Ovary (tissue), 9 donors: ENCODE results near the gene FBXO38. TPM values are rescaled to one million over a fixed set of nuclear protein-coding genes. Genes with fewer than 3 reads are reported as not detected.

Experiments
- DNase-seq, 5 donors: peaks; one replicate each; pipeline ENCODE4 v3.0.0-alpha.2; 2019 to 2020
- H3K27ac ChIP-seq, 2 donors: fragments of 200-600 bp; one replicate each; pipeline versions ENCODE4 v1.5.1 to v1.8.0; 2019 to 2022
- H3K27me3 ChIP-seq: fragments of 200-600 bp; one replicate; pipeline ENCODE4 v1.8.0; 2022
- H3K36me3 ChIP-seq: fragments of 200-600 bp; sonication (generic); one replicate; pipeline ENCODE4 v1.5.1; 2019
- H3K4me1 ChIP-seq: one replicate; pipeline ENCODE4 v1.8.1; 2013; ENCODE audit warnings: mild to moderate bottlenecking, moderate library complexity; ENCODE audit not compliant: insufficient read depth
- H3K4me3 ChIP-seq: fragments of 200-600 bp; sonication (generic); one replicate; pipeline ENCODE4 v1.5.1; 2017
- H3K9me3 ChIP-seq, 2 donors: fragments of 200-600 bp in 1 of 2; sonication (generic) in 1 of 2; one replicate each; pipeline versions ENCODE4 v1.5.1 to v1.8.1; 2013 to 2019; ENCODE audit warnings: mild to moderate bottlenecking in 1 of 2, moderate library complexity in 1 of 2
- CTCF ChIP-seq, 3 donors: fragments of 450-650 bp in 2 of 3; fragments of 200-600 bp in 1 of 3; IDR thresholded peaks; one replicate each; pipeline versions ENCODE4 v1.5.1 to v1.8.0; 2016 to 2022; ENCODE audit warnings: antibody characterized with exemption in 3 of 3, mild to moderate bottlenecking in 1 of 3
- EP300 ChIP-seq: sonication (generic); formaldehyde crosslinking; IDR thresholded peaks from one replicate; pipeline ENCODE4 v1.6.1; 2017; ENCODE audit warnings: antibody characterized with exemption
- POLR2A ChIP-seq: fragments of 450-650 bp; IDR thresholded peaks from one replicate; pipeline ENCODE4 v1.6.1; 2017; ENCODE audit warnings: antibody characterized with exemption, mild to moderate bottlenecking, moderate library complexity
- WGBS, 3 donors: extraction: QIAGEN DNeasy Blood & Tissue Kit in 1 of 3; methylation state at CpG; one replicate each; pipeline versions ENCODE4 v1.1.5 to v1.1.7; 2013 to 2017; 5-methylcytosine and 5-hydroxymethylcytosine counted together
- intact Hi-C, 4 donors: fragments of 100-400 bp; cut with DNase I; formaldehyde crosslinking; loops; one replicate each; pipeline versions ENCODE4 v1.11.0 to v1.15.1; 2022 to 2023
- polyA plus RNA-seq, 2 donors: library from polyadenylated mRNA; stranded (reverse); fragments of 200-250 nt in 1 of 2; fragments of 350-450 nt in 1 of 2; fragmentation: Illumina TruSeq in 1 of 2; extraction: RNeasy Lipid Tissue Mini Kit (QIAGEN cat#74804) in 1 of 2; gene quantifications; one replicate each; pipeline ENCODE4 v1.2.3, GENCODE V29; 2013 to 2014
- small RNA-seq: library from RNA; depleted of rRNA; stranded (forward); fragments of <200 nt; gene quantifications from one replicate; pipeline ENCODE3, GENCODE V24; 2016
- total RNA-seq, 7 donors: library from RNA; depleted of rRNA in 2 of 7; stranded (reverse); fragments of >200 nt in 2 of 7; fragmentation: NEBNext Ultra II Directional in 3 of 7; extraction: Animal tissue kit (Norgen Biotek cat#: 25700) in 3 of 7; gene quantifications; one replicate each; pipeline versions ENCODE4 v1.1.0 to v1.2.4, GENCODE V29; 2016 to 2023
- donor health status: DM: no; HTN: no; CAD: no; lungs with moderate emphysema.
- donor health status: DM: no; HTN: no; CAD: no.
- donor health status: Bipolar disorder and iron deficiency.
- donor health status: DM: yes; HTN: yes; CAD: no.
- donor health status: DM: no; HTN: no; CAD: no.
- donor health status: DM: yes; HTN: yes; CAD: no.

Gene FBXO38
- total and polyA plus RNA-seq, 9 donors: 16.7 to 47.0 (median 36.2) TPM

DNA sequence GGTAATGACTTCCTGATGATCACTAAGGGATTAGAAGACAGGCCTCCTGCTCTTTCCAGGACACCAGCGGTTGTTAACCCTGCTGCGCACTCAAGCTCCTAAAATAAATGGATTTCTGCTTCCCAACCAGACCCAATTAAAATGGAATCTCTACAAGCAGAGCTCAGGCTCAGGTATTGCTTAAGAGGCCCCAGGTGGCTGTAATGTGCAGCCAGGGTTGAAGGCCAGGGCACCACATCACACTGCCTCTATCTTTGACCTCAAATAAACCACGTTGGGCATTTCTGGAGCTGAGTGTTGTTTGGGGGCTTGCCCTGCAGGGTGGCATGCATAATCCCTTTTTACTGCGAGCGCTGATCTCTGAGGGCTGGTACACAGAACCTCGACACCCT, 108.0 kb downstream of the FBXO38 start:
- no peak overlapping the region for H3K4me3 ChIP-seq
- no peak for DNase-seq
- H3K36me3 ChIP-seq: no peaks in the 10 kb centered on the region
- intact Hi-C loops: no loop called here
- no peak overlapping the region for H3K27ac ChIP-seq
- no peaks in the 10 kb centered on the region for H3K4me1 ChIP-seq
- WGBS, 3 donors: 55 to 74% (median 58%) methylated on average over 6 of the region's 6 CpGs
- no peaks in the 10 kb centered on the region for H3K27me3 ChIP-seq
- TF ChIP-seq POLR2A (no peak), EP300 (no peak), CTCF (IDR thresholded peaks at IDR 0.05) (no peak)
- H3K9me3 ChIP-seq: no peaks in the 10 kb centered on the region

- WGBS, 3 donors: 81 to 85% (median 85%) methylated on average over 1 of the region's 1 CpG
- TF ChIP-seq CTCF (IDR thresholded peaks at IDR 0.05) (no peak), POLR2A (no peak), EP300 (no peak)
- Histone ChIP-seq H3K36me3 (no peaks in the 10 kb centered on the region), H3K9me3 (no peaks in the 10 kb centered on the region), H3K4me3 (no peak overlapping the region), H3K27ac (no peak overlapping the region), H3K27me3 (no peaks in the 10 kb centered on the region), H3K4me1 (no peaks in the 10 kb centered on the region)
- no peak for DNase-seq
- intact Hi-C loops: no loop called here
Measured at GRCh38 chr5:148492351-148492750, 108.6 kb downstream of the FBXO38 start.

Small RNA genes lying within 50 kb of the gene (small RNA-seq; reads per million reads assigned to genes)
- gene RF00017: not detected

Other genes starting within 250 kb of the FBXO38 start
- gene SPINK14, start 215.4 kb upstream of the FBXO38 start, total RNA-seq: not detected
- gene SPINK14, start 215.4 kb upstream of the FBXO38 start, polyA plus RNA-seq: not detected
- gene SPINK6, start 180.9 kb upstream of the FBXO38 start, total RNA-seq: under 1 TPM in 1 of 7 donors, not detected in 6; 0.57 TPM
- gene SPINK6, start 180.9 kb upstream of the FBXO38 start, polyA plus RNA-seq: not detected
- under 1 TPM in 2 of 7 donors, not detected in 5; 0.20 to 0.72 TPM for gene MARCOL, start 145.4 kb upstream of the FBXO38 start, total RNA-seq
- gene MARCOL, start 145.4 kb upstream of the FBXO38 start, polyA plus RNA-seq: not detected
- gene SPINK13, start 115.2 kb upstream of the FBXO38 start, total RNA-seq: 1 to 10 TPM in 2 of 7 donors, under 1 TPM in 1, not detected in 4; 0.55 to 5.7 (median 2.2) TPM
- under 1 TPM in 1 of 2 donors, not detected in 1; 0.21 TPM for gene SPINK13, start 115.2 kb upstream of the FBXO38 start, polyA plus RNA-seq
- gene SPINK7, start 71.5 kb upstream of the FBXO38 start, total RNA-seq: not detected
- gene SPINK7, start 71.5 kb upstream of the FBXO38 start, polyA plus RNA-seq: not detected
- not detected for gene SPINK9, start 48.4 kb upstream of the FBXO38 start, total RNA-seq
- not detected for gene SPINK9, start 48.4 kb upstream of the FBXO38 start, polyA plus RNA-seq